Right lobe of liver (tissue), 4 donors: ENCODE results near the gene IGF2R.

Experiments
- POLR2A ChIP-seq: fragments of 450-650 bp; IDR thresholded peaks from one replicate; pipeline ENCODE4 v1.6.1; 2017; ENCODE audit warnings: antibody characterized with exemption, mild to moderate bottlenecking
- TF ChIP-seq, protein P1 (sequence below), 4 donors: fragments of 200-600 bp in 3 of 4; fragments of 450-650 bp in 1 of 4; IDR thresholded peaks; one replicate each; pipeline versions ENCODE4 v1.5.1 to v1.8.0; 2016 to 2022; ENCODE audit warnings: antibody characterized with exemption in 4 of 4, mild to moderate bottlenecking in 2 of 4
- donor health status: DM: no; HTN: no; CAD: no.
- donor health status: DM: no; HTN: no; CAD: no.
- donor health status: DM: no; HTN: yes; CAD: no.

DNA sequence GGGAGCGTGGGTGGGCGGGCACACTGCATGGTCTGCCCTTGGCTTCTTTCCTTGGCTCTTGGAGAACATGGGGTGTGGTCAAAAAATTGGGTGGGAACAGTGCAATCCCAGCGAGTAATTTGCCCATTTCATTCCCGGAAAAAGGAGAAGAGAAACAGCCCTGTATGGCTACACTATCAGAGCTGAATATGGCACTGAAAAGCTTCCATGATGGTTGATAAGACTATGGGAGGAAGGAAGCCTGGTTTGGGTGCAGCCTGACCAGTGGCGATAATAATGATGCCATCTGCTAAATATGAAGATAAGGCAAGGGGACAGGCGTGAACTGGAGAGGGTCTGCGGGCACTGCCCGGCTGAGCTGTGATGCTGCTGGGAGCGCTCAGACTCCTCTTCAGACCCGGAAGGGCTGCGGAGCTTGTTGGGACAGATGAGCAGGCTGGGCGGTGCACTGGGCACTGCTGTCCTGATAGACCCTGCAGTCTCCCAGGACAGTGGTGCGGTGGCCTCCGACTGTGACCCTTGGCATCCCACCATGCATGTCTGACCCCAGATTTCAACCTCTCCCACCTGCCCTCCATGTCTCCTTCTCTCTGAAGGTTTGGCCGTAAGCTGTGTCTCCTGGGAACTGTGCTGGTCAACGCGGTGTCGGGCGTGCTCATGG is 162.9 kb downstream of the IGF2R start:
- TF ChIP-seq, protein P1, sequence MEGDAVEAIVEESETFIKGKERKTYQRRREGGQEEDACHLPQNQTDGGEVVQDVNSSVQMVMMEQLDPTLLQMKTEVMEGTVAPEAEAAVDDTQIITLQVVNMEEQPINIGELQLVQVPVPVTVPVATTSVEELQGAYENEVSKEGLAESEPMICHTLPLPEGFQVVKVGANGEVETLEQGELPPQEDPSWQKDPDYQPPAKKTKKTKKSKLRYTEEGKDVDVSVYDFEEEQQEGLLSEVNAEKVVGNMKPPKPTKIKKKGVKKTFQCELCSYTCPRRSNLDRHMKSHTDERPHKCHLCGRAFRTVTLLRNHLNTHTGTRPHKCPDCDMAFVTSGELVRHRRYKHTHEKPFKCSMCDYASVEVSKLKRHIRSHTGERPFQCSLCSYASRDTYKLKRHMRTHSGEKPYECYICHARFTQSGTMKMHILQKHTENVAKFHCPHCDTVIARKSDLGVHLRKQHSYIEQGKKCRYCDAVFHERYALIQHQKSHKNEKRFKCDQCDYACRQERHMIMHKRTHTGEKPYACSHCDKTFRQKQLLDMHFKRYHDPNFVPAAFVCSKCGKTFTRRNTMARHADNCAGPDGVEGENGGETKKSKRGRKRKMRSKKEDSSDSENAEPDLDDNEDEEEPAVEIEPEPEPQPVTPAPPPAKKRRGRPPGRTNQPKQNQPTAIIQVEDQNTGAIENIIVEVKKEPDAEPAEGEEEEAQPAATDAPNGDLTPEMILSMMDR (IDR thresholded peaks at IDR 0.05): no peak
- TF ChIP-seq POLR2A: no peak
